HG02571 (cell line): ENCODE measurements around the gene TESK1.
"Not testable (repeated sequence)": the region's sequence is repeated elsewhere in the genome, so short reads cannot be mapped to it uniquely, and the experiment has no call there.

Experiments
- ATAC-seq: cut with Tn5 transposase; IDR thresholded peaks from one replicate; pipeline ENCODE4 v1.9.1; 2021; ENCODE audit warnings: mild to moderate bottlenecking, moderate library complexity; ENCODE audit not compliant: unreplicated experiment

The TESK1 gene

DNA sequence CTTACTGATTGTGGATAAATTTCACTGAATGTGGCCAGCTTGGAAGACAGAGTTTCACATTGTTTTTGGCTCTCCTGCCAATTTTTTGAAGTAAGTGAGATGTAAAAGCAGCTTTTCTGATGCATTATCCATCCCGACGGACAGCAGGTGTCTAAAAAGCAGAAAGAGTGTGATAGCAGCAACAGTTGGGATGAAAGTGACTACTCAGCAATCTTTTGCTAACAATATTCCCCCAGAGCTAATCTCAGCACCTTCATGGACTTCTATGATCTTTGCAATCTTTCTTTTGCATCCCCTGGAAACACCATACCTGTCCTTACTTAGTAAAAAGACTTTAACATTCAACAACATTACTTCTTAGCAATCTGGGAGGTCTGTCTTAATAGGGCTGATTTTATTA lies 7.8 kb downstream of the TESK1 start:
- no peak for ATAC-seq

DNA sequence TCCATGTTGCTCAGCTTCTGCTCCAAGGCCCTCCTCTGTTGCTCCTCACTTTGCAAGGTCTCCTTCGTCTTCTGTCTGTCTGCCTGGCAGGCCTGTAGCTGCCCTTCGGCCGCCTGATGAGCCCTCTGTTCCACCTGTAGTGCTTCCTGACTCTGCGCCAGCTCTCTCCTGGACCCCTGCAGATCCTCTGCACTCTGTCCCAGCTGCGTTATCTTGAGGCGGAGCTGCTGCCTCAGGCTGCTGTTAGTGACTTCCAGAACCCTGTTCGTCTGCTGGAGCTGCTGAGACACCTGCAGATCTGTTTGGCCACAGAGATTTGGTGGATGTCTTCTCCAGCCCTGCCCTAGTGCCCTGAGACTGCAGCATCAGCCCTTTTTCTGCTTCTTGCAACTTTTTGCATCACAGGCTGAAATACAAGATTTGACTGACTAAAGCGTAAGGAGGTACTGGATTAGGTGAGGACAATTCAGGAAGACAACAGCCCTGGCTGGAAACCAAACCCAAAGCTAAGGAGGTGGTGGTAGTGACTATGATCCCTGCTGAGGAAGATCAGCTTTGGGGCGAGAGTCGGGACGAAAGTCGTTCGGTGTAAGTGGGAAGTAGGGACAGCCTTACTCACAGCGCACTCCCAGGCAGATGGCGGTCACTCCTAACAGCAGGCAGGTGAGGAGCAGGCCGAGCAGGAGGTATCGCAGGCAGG lies 11.1 kb downstream of the TESK1 start:
- no peak for ATAC-seq

DNA sequence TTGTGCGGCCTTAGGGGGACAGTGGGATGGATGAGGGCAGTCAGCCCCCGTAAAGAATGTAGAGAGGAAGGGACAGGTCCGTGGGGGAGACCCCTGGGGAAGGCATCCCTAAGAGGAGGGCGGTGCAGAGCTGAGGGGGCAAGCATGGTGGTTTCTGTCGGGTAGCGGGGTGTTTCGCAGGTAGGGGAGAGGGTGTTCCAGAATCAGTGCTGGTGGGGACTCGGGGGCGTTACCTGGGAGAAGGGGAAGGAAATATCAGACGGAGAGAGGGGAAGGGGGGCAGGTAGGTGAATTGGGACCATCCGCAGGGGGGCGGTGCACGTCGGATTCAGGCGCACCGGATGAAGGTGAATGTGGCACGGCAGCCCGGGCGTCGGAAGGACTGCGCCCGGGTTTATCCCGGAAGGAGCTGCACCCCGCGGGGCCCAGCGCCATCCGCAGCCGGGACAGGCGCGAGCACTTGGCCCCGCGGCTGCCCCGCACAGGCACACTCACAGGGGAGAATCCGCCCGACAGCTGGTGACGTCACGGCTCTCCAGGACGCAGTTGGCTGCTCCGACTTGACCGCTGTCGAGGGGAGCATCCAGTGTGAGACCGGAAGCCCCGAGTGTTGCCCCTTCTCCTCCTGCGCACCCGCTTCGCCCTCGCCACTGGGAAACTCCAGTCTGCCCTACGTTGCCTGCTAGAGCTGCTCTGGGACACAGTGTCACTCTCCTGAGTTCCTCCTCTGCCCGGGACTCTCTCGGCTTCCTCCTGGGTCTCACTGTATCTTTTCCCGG lies 11.8 kb downstream of the TESK1 start:
- no peak for ATAC-seq

DNA sequence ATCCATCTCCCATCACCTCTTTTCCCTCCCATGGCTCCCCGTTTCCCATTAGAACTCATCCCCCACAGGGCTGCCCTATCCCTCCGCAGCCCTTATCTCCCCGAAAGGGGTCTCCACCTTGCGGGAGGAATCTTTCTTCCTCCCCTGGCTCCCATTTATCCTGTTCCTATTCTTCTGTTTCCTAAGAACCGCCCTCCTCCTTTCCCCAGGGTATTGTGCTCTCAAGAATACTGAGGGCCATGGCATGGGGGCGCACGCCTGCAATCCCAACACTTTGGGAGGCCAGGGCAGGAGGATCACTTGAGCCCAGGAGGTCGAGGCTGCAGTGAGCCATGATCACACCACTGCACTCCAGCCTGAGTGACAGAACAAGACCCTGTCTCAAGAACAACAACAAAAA lies 12.5 kb downstream of the TESK1 start:
- ATAC-seq = no peak

DNA sequence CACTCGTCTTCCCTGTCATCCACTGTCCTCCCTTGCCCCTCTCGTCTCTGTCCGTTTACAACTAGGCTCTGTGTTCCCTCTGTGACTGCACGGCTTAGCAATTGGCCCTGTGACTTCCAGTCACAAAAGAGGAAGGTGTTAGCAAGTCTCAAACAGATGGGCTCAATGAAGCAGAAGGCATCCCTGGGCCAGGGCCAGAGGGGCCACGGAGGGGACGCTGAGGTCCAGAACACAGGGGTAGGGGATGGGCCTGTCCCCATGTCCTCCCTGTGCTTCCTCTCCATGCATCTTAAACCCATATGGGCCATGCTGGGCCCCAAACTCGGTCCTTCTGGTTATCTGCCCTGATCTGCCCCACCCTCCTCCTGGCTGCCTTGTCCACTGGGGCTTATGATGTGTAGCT lies 13.3 kb downstream of the TESK1 start, which contains the start of gene CD72:
Gene CD72, minus strand, starts transcription at position 89 of the 403 bp plus-strand sequence. CDS start 110 bp downstream, outside the sequence.
- no peak for ATAC-seq

DNA sequence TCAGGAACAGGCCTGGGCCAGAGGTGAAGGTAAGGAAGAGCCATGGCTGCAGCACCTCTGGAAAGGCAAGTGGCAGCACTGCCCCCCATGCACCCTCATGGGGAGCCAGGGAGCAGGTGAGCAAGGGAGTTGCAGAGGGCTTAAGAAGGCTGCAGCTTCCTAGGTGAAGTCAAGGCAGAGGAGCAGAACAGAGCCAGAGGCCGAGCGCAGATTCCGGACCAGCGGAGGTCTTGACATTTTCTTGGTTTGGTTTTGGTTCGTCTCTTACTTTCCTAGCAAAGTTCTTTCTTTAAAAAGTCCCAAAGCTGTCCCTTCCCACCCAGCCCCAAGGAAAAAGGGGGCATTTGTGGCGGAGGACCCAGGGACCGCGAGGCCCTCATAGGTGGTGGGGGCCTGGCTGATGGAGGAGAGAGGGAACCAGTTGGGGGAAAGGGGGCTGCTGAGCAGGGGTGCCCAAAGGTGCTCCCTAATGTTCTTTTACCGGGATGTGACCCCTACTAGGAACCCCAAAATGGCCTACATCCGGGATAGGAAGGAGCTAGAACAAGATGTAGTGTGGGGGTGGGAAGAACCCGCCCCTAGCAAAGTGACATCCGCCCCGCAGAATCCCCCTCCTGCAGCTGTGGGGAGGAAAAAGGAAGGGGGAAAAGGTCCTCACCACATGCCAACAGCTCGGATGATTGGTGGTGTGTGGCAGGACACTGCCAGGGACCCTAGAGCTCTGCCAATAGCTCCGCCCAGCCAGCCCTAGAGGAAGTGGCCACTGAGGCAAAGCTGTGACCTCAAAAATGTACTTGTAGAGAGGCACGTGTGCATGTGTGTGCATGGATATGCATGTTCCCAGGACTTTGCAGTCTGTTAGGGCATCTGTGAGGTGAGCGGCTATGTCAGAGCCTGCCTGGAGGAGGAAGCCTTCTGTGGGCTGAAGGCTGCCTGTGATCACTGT lies 14.1 kb downstream of the TESK1 start:
- ATAC-seq = peak; percentile 21

DNA sequence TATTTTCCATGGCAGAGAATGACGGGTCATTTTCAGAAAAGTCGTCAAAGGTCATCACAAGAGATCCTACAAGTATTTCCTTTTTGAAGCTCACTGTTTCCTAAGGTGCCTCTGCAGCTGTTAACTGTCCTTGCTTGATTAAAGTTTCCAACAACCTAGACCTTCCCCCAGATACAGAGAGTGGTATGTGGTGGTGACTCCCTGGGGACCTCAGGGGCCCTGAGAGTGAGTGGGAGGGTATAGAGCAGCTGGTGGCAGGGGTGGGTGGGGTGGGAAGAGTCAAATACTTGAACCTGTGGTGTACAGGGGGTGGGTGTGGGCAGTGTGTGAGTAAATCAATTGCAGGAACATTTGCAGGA lies 14.7 kb downstream of the TESK1 start:
- ATAC-seq = peak; percentile 56

DNA sequence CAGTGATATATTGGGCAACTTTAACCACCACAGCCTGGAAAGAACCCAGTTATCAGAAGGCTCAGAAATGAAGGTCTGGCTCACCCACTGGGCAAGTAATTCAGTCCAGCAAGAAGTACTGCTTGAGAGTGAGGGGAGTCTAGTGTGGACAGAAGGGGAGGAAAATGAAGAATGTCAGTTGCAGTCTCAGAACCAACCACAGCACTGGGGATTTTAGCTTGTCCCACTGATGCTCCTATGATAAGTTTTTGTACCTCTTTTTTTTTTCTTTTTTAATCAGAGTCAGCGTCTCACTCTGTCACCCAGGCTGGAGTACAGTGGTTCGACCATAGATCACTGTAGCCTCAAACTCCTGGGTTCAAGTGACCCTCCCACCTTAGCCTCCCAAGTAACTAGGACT lies 22.5 kb downstream of the TESK1 start:
- ATAC-seq = no peak

DNA sequence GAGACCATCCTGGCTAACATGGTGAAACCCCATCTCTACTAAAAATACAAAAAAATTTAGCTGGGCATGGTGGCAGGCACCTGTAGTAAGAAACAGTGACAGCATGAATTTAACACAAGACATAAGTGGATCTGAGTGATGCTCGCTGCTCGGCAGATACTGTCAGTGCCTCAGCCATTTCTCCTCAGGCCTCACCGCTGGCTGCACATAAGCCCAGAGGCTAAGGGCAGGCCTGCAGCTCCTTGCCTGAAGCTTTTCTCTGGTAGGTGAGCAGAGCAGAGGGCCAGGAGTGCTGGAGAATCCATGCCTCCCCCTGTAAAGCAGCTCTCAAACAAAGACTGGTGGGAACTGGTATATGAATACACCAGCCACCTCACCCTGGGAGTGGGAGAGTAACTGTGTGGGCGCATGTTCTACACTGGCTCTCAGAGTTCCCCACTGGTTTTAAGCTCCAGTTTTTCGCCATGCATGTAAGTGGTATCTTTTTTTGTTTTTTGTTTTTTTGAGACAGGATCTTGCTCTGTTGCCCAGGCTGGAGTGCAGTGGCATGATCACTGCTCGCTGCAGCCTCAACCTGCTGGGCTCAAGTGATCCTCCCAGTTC lies 23.4 kb downstream of the TESK1 start:
- no peak for ATAC-seq

DNA sequence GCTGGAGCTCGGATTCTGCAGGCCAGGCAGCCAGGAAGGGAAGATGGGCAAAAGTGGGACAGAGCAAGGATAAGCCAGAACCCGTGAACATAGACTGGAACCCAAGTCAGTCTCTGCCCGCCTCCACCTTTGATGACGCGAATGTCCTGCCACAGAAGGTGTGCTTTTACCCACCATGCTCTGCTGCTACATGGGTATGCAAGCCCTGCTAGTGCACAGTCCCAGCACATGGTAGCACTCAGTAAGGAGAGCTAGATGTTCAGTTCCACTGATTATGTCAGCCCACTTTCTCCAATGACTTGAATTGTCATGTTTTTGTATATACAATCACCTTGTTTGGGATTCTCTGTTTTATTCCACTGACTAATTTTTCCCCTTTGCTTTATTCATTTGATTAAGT lies 24.5 kb downstream of the TESK1 start:
- no peak for ATAC-seq

DNA sequence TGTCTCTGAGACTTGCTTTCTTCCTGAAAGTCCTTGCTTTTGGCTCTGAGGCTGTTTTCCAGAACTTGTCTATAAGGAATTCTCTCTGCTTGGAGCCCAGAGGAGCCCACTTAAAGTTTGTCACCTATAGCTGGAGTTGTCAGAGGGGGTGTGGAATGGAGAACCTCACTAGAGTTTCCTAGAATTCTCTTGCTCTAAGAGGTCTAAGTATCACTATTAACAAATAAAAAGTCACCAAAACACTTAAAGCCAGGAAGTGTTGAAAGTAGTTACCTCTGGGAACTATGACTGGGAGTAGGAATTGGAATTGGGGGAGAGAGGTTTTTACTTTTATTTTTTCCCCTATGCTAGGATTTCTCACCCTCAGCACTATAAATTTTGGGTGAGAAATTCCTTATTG lies 30.7 kb downstream of the TESK1 start:
- no peak for ATAC-seq

DNA sequence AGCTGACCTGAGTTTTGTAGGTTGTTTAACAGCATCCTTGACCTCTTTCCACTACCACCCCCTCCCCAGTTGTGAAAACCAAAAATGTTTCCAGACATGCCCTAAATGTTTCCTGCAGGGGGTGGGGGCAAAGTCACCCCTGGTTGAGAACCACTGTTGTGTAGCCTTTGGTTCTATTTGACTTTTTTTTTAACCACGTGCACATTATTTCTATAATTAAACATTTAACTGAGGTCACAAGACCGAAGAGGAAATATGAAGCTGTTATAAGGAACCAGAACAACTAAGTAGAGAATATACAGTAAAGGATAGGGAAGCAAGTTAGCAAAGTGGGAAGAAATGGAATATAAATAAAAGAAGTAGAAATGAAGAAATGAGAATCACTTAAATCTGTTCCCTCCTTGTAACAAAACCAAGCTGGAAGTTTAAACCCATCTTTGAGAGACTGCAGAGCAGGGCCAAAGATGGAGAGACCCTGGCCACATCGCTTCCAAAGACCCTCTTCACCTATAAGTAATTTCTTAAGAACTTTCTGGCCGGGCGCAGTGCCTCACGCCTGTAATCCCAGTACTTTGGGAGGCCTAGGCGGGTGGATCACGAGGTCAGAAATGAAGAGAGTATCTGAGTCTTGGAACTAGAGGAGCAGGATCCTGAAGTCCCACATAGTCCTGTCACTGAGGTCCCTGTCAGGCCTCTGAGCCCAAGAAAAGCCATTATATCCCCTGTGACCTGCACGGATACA lies 31.2 kb downstream of the TESK1 start:
- ATAC-seq = no peak

DNA sequence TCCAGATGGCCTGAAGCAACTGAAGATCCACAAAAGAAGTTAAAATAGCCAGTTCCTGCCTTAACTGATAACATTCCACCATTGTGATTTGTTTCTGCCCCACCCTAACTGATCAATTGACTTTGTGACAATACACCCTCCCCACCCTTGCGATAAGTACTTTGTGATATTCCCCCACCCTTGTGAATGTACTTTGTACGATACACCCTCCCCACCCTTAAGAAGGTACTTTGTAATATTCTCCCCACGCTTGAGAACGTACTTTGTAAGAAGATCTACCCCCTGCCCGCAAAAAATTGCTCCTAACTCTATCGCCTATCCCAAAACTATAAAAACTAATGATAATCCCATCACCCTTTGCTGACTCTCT lies 31.8 kb downstream of the TESK1 start:
- ATAC-seq = not testable (repeated sequence)

DNA sequence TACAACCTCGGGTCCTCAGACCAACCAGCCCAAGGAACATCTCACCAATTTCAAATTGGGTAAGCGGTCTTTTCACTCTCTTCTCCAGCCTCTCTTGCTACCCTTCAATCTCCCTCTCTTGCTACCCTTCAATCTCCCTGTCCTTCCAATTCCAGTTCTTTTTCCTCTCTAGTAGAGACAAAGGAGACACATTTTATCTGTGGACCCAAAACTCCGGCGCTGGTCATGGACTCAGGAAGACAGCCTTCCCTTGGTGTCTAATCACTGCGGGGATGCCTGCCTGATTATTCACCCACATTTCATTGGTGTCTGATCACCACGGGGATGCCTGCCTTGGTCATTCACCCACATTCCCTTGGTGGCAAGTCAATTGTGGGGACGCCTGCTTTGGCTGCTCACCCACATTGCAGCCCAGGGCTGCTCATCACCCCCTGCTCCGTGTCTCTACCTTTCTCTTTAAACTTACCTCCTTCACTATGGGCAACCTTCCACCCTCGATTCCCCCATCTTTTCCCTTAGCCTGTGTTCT lies 32.4 kb downstream of the TESK1 start:
- not testable (repeated sequence) for ATAC-seq

DNA sequence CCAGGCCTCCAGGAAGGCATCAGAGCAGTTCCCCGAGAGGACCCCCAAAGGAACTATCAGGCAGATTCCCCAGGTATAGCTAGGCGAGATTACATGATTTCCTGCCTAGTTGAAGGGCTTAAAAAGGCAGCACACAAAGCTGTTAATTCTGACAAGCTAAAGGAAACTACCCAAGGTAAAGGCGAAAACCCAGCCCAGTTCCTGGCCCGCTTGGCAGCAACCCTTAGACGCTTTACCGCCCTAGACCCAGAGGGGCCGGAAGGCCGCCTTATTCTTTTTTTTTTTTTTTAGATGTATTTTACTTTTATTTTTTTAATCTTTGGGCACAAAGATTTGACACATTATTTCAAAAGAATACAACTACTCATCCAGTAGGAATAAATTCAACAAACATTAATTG lies 33.7 kb downstream of the TESK1 start:
- not testable (repeated sequence) for ATAC-seq

DNA sequence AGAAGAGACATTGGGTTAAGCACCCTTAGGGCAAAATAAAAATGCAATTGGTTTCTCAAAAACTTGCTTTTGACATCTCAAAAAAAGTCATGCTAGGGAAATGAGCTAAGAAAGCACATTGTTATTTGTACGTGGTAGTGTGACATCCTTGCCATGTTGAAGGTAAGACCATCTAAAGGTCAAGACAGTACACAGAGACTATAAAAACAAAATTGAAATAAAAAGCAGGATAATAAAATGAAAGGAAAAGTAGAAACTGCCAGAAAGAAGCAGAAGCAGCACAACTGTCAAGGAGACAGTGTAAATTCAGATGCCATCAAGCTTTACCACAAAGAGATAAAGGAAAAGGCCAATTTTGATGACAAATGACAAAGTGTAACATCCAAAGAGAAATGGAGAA lies 34.2 kb downstream of the TESK1 start:
- not testable (repeated sequence) for ATAC-seq

DNA sequence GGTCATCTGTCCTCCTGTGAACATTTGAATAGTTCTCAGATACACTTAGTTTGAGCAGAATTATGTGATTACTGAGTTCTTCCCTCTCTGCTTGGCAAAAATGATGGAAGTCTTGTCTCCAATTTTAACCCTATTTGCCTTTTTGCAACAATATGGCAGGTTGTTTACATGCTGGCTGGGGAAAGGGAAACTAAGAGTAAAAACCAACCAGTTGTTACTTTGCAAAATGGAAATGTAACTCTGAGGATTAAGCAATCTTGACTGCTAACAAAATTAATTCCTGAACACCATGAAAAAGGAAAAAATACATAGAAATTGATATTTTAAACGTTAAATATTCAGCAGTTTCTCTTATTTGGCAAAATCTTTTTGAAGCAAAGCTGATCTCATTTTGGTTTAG lies 34.6 kb downstream of the TESK1 start:
- ATAC-seq = no peak

DNA sequence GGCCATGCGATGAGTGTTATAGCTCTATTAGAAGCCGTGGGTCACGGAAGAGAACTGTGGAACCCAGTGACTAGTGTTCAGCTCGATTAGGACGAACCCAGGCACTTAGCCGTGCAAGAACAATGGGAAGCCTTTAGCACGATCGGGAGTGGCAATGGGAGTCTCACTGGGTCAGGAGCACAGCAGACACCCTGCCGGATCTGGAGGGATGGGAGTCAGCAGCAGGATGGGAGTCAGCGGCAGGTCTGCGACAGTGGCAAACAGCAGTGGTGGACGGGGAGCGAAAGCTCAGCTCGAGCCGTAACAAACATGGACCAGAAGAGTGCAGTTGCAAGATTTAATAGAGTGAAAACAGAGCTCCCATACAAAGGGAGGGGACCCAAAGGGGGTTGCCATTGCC lies 35.4 kb downstream of the TESK1 start:
- ATAC-seq = not testable (repeated sequence)

DNA sequence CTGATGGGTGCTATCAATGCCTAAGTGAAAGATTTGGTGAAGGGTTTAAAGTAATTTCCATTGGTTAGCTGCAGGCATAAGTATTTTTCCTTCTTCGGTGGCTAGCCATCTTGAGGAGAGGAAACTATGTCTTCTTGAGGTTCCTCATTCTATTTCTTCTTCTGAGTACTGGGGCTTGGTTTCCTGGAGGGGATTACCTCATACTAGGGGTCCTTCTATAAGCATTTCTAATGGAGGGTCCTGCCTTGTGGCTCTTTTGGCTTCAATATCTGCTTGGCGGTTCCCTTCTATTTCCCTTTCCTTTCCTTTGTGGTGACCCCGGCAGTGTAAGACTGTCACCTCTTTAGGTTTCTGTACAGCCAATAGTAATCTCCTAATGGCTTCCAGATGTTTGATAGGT lies 36.4 kb downstream of the TESK1 start:
- not testable (repeated sequence) for ATAC-seq

DNA sequence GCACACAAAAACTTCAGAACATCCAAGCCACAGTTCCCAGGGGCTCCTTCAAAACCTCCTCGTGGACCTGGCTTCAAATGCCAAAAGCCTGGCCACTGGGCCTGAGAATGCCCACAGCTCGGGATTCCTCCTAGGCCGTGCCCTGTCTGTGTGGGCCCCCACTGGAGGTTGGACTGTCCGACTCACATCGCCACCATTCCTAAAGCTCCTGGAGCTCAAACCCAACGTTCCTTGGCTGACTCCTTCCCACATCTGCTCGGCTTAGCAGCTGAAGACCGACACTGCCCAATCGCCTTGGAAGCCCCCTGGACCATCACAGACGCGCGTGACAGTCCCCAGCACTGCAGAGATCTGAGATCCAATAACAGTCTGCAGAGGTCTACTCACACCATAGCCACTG lies 38.0 kb downstream of the TESK1 start:
- no peak for ATAC-seq
